OCI-LY1 (cell line): ENCODE results near the gene PCSK1N.

Experiments
- EZH2 ChIP-seq: fragments of 200-600 bp; sonication (generic), shearing (Covaris generic); IDR thresholded peaks from 2 replicates; pipeline ENCODE4 v1.8.0; 2017; ENCODE audit warnings: borderline replicate concordance, mixed run types, mild to moderate bottlenecking, antibody characterized with exemption, low read length, moderate library complexity, mixed read lengths
- TF ChIP-seq, protein P1 (sequence below): fragments of 200-600 bp; sonication (generic), shearing (Covaris generic); IDR thresholded peaks from 2 replicates; pipeline ENCODE4 v1.5.1; 2017; ENCODE audit warnings: mild to moderate bottlenecking, antibody characterized with exemption, low read length, moderate library complexity, mixed read lengths

DNA sequence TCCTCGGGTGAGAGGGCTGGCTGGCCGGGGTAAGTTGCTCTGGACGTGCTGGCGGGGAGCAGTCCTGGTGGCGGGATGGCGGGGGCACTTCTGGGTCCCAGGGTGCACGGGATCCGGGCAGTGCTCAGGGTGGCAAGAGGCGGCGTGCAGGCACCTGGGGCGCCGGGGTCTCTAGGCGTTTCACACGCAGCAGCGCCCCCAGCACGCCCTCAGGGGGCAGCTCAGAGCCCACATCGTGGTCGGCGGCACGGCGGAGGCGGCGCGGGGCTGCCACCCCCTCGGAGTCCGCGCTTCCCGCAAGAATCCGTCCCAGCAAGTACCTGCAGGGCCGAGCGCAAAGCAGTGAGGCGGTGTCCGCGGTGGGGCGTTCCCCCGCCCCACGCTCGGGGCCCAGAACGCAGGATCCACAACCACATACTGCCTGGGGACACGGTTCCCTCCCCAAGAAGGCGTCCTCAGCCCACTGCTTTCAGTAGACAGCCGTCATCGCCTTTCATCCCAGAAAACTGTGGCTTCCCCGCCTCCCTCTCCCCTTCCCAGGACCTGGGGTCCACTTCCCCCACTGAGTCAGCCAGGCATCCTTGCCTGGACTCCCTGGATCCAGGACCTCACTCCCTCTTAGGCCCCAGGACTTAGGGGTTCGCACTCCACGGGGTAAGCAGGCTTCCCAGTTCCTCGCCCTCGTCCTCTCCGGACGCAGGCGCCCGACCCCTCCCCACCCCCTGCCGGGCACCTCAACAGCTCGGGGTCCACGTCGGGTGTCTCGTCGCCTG, 4.1 kb downstream of the PCSK1N start:
- TF ChIP-seq, protein P1, sequence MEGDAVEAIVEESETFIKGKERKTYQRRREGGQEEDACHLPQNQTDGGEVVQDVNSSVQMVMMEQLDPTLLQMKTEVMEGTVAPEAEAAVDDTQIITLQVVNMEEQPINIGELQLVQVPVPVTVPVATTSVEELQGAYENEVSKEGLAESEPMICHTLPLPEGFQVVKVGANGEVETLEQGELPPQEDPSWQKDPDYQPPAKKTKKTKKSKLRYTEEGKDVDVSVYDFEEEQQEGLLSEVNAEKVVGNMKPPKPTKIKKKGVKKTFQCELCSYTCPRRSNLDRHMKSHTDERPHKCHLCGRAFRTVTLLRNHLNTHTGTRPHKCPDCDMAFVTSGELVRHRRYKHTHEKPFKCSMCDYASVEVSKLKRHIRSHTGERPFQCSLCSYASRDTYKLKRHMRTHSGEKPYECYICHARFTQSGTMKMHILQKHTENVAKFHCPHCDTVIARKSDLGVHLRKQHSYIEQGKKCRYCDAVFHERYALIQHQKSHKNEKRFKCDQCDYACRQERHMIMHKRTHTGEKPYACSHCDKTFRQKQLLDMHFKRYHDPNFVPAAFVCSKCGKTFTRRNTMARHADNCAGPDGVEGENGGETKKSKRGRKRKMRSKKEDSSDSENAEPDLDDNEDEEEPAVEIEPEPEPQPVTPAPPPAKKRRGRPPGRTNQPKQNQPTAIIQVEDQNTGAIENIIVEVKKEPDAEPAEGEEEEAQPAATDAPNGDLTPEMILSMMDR: no peak
- no peak for TF ChIP-seq EZH2
